Loucy (cell line): ENCODE results near the gene LMO2.

ENCODE experiments used
- H2AFZ ChIP-seq: fragments of 200-600 bp; sonication (generic); 2 replicates; pipeline ENCODE4 v1.6.0; 2016; ENCODE audit warnings: antibody characterized with exemption, mild to moderate bottlenecking, low read length, moderate library complexity
- H3F3A ChIP-seq: fragments of 200-600 bp; 2 replicates; pipeline ENCODE4 v1.6.0; 2016; ENCODE audit warnings: antibody characterized with exemption, low read depth, mild to moderate bottlenecking
- H3K27me3 ChIP-seq: fragments of 200-600 bp; sonication (generic); 2 replicates; pipeline ENCODE4 v1.6.1; 2014; ENCODE audit warnings: low read length, mild to moderate bottlenecking; ENCODE audit not compliant: insufficient read depth, poor library complexity, severe bottlenecking
- H3K36me3 ChIP-seq: fragments of 200-600 bp; sonication (generic); 2 replicates; pipeline ENCODE4 v1.6.1; 2016; ENCODE audit warnings: low read length; ENCODE audit not compliant: insufficient read depth
- H3K4me1 ChIP-seq: fragments of 200-600 bp; sonication (generic); 2 replicates; pipeline ENCODE4 v1.5.1; 2014; ENCODE audit warnings: low read length, mild to moderate bottlenecking; ENCODE audit not compliant: insufficient read depth, poor library complexity, severe bottlenecking
- H3K4me2 ChIP-seq: fragments of 200-600 bp; sonication (generic); 2 replicates; pipeline ENCODE4 v1.6.0; 2014; ENCODE audit warnings: antibody characterized with exemption, low read length, low read depth, mild to moderate bottlenecking; ENCODE audit not compliant: poor library complexity, severe bottlenecking
- H3K4me3 ChIP-seq: fragments of 200-600 bp; sonication (generic); 2 replicates; pipeline ENCODE4 v1.5.1; 2014; ENCODE audit warnings: low read length, mild to moderate bottlenecking, mixed read lengths; ENCODE audit not compliant: poor library complexity, severe bottlenecking
- H3K79me2 ChIP-seq: fragments of 200-600 bp; sonication (generic); 2 replicates; pipeline ENCODE4 v1.6.1; 2014; ENCODE audit warnings: low read length; ENCODE audit not compliant: insufficient read depth
- H3K9ac ChIP-seq: fragments of 200-600 bp; sonication (generic); 2 replicates; pipeline ENCODE4 v1.6.0; 2014; ENCODE audit warnings: mild to moderate bottlenecking, low read depth, low read length, moderate library complexity; ENCODE audit not compliant: poor library complexity, severe bottlenecking
- H3K9me2 ChIP-seq: fragments of 200-600 bp; sonication (generic); replicated peaks from 2 replicates; pipeline ENCODE4 v1.6.1; 2016; ENCODE audit warnings: low read depth, low read length, mixed read lengths
- H3K9me3 ChIP-seq: fragments of 200-600 bp; sonication (generic); 2 replicates; pipeline ENCODE4 v1.6.1; 2014; ENCODE audit warnings: mild to moderate bottlenecking, antibody characterized with exemption, low read length, low read depth; ENCODE audit not compliant: insufficient read depth
- H4K20me1 ChIP-seq: fragments of 200-600 bp; sonication (generic); 2 replicates; pipeline ENCODE4 v1.6.0; 2014; ENCODE audit warnings: antibody characterized with exemption, low read length, mild to moderate bottlenecking; ENCODE audit not compliant: insufficient read depth, poor library complexity, severe bottlenecking
- EZH2phosphoT487 ChIP-seq: fragments of 200-600 bp; IDR thresholded peaks from 2 replicates; pipeline ENCODE4 v1.6.1; 2018; ENCODE audit warnings: antibody characterized with exemption, mild to moderate bottlenecking, moderate library complexity, borderline replicate concordance
- TF ChIP-seq, protein P1 (sequence below): fragments of 200-600 bp; sonication (generic); conservative IDR thresholded peaks from 2 replicates; pipeline ENCODE4 v1.5.1; 2014; ENCODE audit warnings: mild to moderate bottlenecking, antibody characterized with exemption, low read length

Gene LMO2

DNA sequence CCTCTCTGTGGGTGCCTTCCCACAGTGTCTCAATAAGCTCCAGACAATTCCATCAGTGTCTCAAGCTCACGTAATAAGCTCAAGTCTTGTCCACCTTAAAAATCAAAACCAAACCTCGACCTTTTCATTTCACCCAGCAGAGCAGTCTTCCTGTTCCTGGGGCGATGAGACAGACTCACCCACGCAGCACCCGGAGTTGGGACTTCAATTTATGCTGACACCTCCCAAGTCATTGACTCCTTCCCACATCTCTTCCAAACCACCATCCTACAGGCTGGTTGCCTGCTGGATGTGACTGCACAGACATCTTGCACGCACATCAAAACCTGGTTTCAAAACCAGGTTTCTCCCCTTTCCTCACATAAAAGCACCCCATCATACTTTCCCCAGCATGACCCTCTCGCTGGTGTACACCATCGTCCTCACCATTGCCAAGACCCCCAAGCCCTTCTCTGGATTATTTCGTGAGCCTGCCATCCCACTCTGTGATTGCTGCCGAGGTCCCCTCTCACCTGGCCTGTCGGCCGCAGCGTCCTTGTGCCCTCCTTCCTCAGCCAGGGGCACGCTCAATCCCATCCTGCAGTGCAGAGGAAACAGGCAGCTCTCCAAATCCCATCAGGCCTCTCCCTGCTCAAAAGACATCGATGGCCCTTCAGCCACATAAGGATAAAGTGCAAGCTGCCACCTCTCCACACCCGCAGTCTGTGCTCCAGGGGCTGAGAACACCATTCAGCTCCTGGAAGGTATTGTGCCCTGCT, 72.4 kb downstream of the LMO2 start:
- H3K4me1 ChIP-seq, result no peaks in the 10 kb centered on the region
- no peaks in the 10 kb centered on the region for H3K9me2 ChIP-seq
- TF ChIP-seq, protein P1, sequence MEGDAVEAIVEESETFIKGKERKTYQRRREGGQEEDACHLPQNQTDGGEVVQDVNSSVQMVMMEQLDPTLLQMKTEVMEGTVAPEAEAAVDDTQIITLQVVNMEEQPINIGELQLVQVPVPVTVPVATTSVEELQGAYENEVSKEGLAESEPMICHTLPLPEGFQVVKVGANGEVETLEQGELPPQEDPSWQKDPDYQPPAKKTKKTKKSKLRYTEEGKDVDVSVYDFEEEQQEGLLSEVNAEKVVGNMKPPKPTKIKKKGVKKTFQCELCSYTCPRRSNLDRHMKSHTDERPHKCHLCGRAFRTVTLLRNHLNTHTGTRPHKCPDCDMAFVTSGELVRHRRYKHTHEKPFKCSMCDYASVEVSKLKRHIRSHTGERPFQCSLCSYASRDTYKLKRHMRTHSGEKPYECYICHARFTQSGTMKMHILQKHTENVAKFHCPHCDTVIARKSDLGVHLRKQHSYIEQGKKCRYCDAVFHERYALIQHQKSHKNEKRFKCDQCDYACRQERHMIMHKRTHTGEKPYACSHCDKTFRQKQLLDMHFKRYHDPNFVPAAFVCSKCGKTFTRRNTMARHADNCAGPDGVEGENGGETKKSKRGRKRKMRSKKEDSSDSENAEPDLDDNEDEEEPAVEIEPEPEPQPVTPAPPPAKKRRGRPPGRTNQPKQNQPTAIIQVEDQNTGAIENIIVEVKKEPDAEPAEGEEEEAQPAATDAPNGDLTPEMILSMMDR, result no peak
- no peak for TF ChIP-seq EZH2phosphoT487
- H3K9ac ChIP-seq, result no peak overlapping the region
- H3K4me3 ChIP-seq, result no peak overlapping the region
- no peaks in the 10 kb centered on the region for H3K27me3 ChIP-seq
- H3K36me3 ChIP-seq, result no peaks in the 10 kb centered on the region
- no peaks in the 10 kb centered on the region for H4K20me1 ChIP-seq
- H3K4me2 ChIP-seq, result no peak overlapping the region
- H3K79me2 ChIP-seq, result no peaks in the 10 kb centered on the region
- H2AFZ ChIP-seq, result no peak overlapping the region
- H3K9me3 ChIP-seq, result no peaks in the 10 kb centered on the region
- H3F3A ChIP-seq, result no peaks in the 10 kb centered on the region
